ENCODE measurements around the gene DCAF4. TPM values are rescaled to one million over a fixed set of nuclear protein-coding genes. Genes with fewer than 3 reads are reported as not detected.

DCAF4 gene
- total RNA-seq, 1 donor from 2014 or later: 0.64 TPM

DNA sequence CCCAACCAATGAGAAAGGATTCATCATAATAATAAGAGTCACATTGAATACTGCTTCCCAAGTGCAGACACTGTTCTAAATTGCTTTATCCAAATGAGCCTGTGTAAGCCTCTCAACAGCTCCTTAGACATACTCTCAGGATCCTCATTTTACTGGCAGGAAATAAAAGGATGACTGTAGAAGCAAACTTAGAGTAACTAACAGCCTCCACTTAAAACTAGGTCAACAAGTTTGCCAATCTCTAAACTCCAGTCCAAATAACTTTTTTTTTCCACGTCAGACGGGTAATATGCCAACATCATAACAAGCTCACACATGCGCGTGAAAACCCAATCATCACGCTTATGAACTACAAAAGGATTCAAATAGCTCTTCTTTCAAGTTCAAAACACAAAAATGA, 17.1 kb upstream of the DCAF4 start:
- intact Hi-C loops (cut with DNase I): loop anchor here (5.0 to 10.0 kb wide), 4 partner anchors 38 to 352 kb away; no protein-coding TSS in a partner anchor
- Histone ChIP-seq H3K4me3 (no peak overlapping the region), H3K36me3 (no peaks in the 10 kb centered on the region), H3K4me1 (peaks cover 4 to 17% of the 10 kb centered on the region in 2 donors), H3K27ac (peak overlapping the region in 1 of 2 donors; percentile 11), H3K27me3 (no peaks in the 10 kb centered on the region), H3K9me3 (no peaks in the 10 kb centered on the region)
- no peak for TF ChIP-seq CTCF (IDR thresholded peaks at IDR 0.05)
- DNase-seq (ENCODE audit: low spot score in 2 of 2): no peak

- Histone ChIP-seq H3K4me3 (no peak overlapping the region), H3K27ac (no peak overlapping the region), H3K27me3 (no peaks in the 10 kb centered on the region), H3K9me3 (no peaks in the 10 kb centered on the region), H3K36me3 (no peaks in the 10 kb centered on the region), H3K4me1 (peaks cover 0 to 5% of the 10 kb centered on the region in 2 donors)
- DNase-seq (ENCODE audit: low spot score in 2 of 2): no peak
- no peak for TF ChIP-seq CTCF (IDR thresholded peaks at IDR 0.05)
- intact Hi-C loops (cut with DNase I): no loop called here
These were observed 12.5 kb upstream of the DCAF4 start for GRCh38 chr14:72913809-72914208.

- H3K27ac ChIP-seq: peak overlapping the region; percentile 47 to 79
- H3K4me3 ChIP-seq: no peak overlapping the region
- no peak for DNase-seq (ENCODE audit: low spot score in 2 of 2)
- H3K27me3 ChIP-seq: no peaks in the 10 kb centered on the region
- H3K9me3 ChIP-seq: no peaks in the 10 kb centered on the region
- H3K36me3 ChIP-seq: no peaks in the 10 kb centered on the region
- H3K4me1 ChIP-seq: peaks cover 0 to 5% of the 10 kb centered on the region in 2 donors
- no peak for TF ChIP-seq CTCF (IDR thresholded peaks at IDR 0.05)
- intact Hi-C loops (cut with DNase I): no loop called here
These were observed 10.1 kb upstream of the DCAF4 start for GRCh38 chr14:72916174-72916573.

DNA sequence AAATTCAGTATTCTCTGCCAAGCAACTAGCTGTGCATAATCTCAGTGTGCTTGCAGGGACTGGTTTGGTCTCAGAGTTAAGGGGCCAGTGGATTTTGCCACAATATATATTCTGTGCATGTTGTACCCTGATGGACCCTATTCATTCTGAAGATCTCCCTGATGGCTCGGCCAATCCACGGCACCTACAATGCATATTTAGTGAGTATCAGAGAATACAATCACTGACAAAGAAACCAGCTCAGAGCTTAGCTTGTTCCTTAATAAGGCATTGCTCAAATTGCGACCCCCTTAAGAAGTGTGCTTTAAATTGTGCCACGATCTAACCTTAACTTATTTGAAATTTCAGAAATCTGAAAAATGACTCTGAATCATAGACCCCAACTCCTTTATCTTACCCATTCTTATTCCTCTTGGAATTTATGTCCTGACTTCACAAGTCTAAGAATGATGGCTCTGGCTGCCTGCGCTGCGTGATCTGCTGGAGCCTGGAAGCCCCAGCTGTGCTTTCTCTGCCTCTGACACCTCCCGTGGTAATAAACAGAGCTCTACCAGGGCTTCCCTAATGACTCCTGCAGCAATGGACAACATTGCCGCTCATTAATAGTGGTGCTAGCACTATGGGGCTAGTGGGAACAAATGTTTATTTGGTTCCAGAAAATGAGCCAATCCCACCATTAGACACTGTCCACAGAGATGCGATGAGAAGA, 9.0 kb upstream of the DCAF4 start:
- intact Hi-C loops (cut with DNase I): no loop called here
- no peak for TF ChIP-seq CTCF (IDR thresholded peaks at IDR 0.05)
- Histone ChIP-seq H3K4me1 (peaks cover 0 to 5% of the 10 kb centered on the region in 2 donors), H3K4me3 (no peak overlapping the region), H3K9me3 (no peaks in the 10 kb centered on the region), H3K27ac (peak overlapping the region; percentile 47 to 79), H3K27me3 (no peaks in the 10 kb centered on the region), H3K36me3 (no peaks in the 10 kb centered on the region)
- no peak for DNase-seq (ENCODE audit: low spot score in 2 of 2)

GRCh38 chr14:72920008-72920407, 6.3 kb upstream of the DCAF4 start:
- no peak overlapping the region for H3K4me3 ChIP-seq
- no peaks in the 10 kb centered on the region for H3K9me3 ChIP-seq
- H3K27me3 ChIP-seq: no peaks in the 10 kb centered on the region
- no peaks in the 10 kb centered on the region for H3K36me3 ChIP-seq
- DNase-seq (ENCODE audit: low spot score in 2 of 2): no peak
- no peak overlapping the region for H3K27ac ChIP-seq
- intact Hi-C loops (cut with DNase I): no loop called here
- H3K4me1 ChIP-seq: peaks cover 0 to 5% of the 10 kb centered on the region in 2 donors
- TF ChIP-seq CTCF (IDR thresholded peaks at IDR 0.05): no peak
